Measurements from ENCODE around the gene MAML3.

- TF ChIP-seq, protein P1, sequence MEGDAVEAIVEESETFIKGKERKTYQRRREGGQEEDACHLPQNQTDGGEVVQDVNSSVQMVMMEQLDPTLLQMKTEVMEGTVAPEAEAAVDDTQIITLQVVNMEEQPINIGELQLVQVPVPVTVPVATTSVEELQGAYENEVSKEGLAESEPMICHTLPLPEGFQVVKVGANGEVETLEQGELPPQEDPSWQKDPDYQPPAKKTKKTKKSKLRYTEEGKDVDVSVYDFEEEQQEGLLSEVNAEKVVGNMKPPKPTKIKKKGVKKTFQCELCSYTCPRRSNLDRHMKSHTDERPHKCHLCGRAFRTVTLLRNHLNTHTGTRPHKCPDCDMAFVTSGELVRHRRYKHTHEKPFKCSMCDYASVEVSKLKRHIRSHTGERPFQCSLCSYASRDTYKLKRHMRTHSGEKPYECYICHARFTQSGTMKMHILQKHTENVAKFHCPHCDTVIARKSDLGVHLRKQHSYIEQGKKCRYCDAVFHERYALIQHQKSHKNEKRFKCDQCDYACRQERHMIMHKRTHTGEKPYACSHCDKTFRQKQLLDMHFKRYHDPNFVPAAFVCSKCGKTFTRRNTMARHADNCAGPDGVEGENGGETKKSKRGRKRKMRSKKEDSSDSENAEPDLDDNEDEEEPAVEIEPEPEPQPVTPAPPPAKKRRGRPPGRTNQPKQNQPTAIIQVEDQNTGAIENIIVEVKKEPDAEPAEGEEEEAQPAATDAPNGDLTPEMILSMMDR (IDR thresholded peaks at IDR 0.05; ENCODE audit: insufficient read depth, low read length): peak; percentile 20
- no peak for TF ChIP-seq POLR2AphosphoS5 (IDR thresholded peaks at IDR 0.05; ENCODE audit: low read depth)
Measured at GRCh38 chr4:140012688-140013486, 141.1 kb downstream of the MAML3 start.

Measured in HL-60 (cell line).